Measurements from ENCODE around the gene ZBED6. TPM values are rescaled to one million over a fixed set of nuclear protein-coding genes. Genes with fewer than 3 reads are reported as not detected.
"Not testable (repeated sequence)": the region's sequence is repeated elsewhere in the genome, so short reads cannot be mapped to it uniquely, and the experiment has no call there.

Gene ZBED6
- polyA plus RNA-seq, 1 experiment: 22.7 TPM

DNA sequence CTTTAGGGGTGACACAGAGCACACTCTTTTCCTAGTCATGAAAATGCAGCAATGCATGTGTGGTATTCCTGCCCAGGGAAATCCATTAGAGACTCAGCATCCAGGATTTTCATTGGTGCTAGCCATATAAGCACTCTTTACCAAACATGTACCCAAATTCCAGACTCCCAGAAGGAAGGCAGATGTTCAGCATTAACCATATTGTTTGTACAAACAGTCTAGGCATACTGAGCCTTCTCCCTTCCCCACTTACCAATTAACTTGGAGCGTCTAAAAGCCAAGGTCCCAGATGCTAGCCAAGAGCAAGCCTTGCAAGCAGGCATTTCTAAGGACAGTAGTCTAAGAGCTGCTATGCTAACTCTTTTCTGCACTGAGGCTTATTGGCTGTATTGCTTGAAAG is 27.9 kb downstream of the ZBED6 start:
- no peaks in the 10 kb centered on the region for H3K9me3 ChIP-seq (ENCODE audit: control insufficient read depth, insufficient read depth, low read length)
- no peaks in the 10 kb centered on the region for H3K27me3 ChIP-seq (ENCODE audit: control insufficient read depth, insufficient read depth, low read length)
- no peak for TF ChIP-seq CTCF (IDR thresholded peaks at IDR 0.05; ENCODE audit: low read depth, low read length)
- H3K27ac ChIP-seq (ENCODE audit: low read depth, low read length): no peak overlapping the region
- H3K4me3 ChIP-seq (ENCODE audit: low read depth, low read length): no peak overlapping the region
- DNase-seq (ENCODE audit: low read depth, low spot score): no peak
- ChIA-PET CTCF (no interaction called here), POLR2A (no interaction called here)

- CTCF ChIA-PET: no interaction called here
- no peak overlapping the region for H3K27ac ChIP-seq (ENCODE audit: low read depth, low read length)
- no peak for DNase-seq (ENCODE audit: low read depth, low spot score)
- no peaks in the 10 kb centered on the region for H3K9me3 ChIP-seq (ENCODE audit: control insufficient read depth, insufficient read depth, low read length)
- no peak overlapping the region for H3K4me3 ChIP-seq (ENCODE audit: low read depth, low read length)
- TF ChIP-seq CTCF (IDR thresholded peaks at IDR 0.05; ENCODE audit: low read depth, low read length): no peak
- POLR2A ChIA-PET: interaction anchor here (0.6 kb wide), 1 partner anchor 11 kb away, joined by 7 read pairs; no protein-coding TSS in a partner anchor
- no peaks in the 10 kb centered on the region for H3K27me3 ChIP-seq (ENCODE audit: control insufficient read depth, insufficient read depth, low read length)
Observed at GRCh38 chr1:203826175-203826574, 30.8 kb downstream of the ZBED6 start.

GRCh38 chr1:203828002-203828401 is 32.6 kb downstream of the ZBED6 start:
- no peak for DNase-seq (ENCODE audit: low read depth, low spot score)
- ChIA-PET POLR2A (no interaction called here), CTCF (interaction anchor here (0.6 to 1.2 kb wide), 2 partner anchors 9 kb away, joined by 3 to 5 read pairs; no protein-coding TSS in a partner anchor)
- Histone ChIP-seq H3K4me3 (ENCODE audit: low read depth, low read length) (no peak overlapping the region), H3K27me3 (ENCODE audit: control insufficient read depth, insufficient read depth, low read length) (no peaks in the 10 kb centered on the region), H3K9me3 (ENCODE audit: control insufficient read depth, insufficient read depth, low read length) (no peaks in the 10 kb centered on the region), H3K27ac (ENCODE audit: low read depth, low read length) (no peak overlapping the region)
- no peak for TF ChIP-seq CTCF (IDR thresholded peaks at IDR 0.05; ENCODE audit: low read depth, low read length)

- ChIA-PET POLR2A (no interaction called here), CTCF (no interaction called here)
- no peak for DNase-seq (ENCODE audit: low read depth, low spot score)
- TF ChIP-seq CTCF (IDR thresholded peaks at IDR 0.05; ENCODE audit: low read depth, low read length): no peak
- Histone ChIP-seq H3K4me3 (ENCODE audit: low read depth, low read length) (no peak overlapping the region), H3K27me3 (ENCODE audit: control insufficient read depth, insufficient read depth, low read length) (no peaks in the 10 kb centered on the region), H3K9me3 (ENCODE audit: control insufficient read depth, insufficient read depth, low read length) (no peaks in the 10 kb centered on the region), H3K27ac (ENCODE audit: low read depth, low read length) (no peak overlapping the region)
Observed at GRCh38 chr1:203828503-203828902, 33.1 kb downstream of the ZBED6 start.

DNA sequence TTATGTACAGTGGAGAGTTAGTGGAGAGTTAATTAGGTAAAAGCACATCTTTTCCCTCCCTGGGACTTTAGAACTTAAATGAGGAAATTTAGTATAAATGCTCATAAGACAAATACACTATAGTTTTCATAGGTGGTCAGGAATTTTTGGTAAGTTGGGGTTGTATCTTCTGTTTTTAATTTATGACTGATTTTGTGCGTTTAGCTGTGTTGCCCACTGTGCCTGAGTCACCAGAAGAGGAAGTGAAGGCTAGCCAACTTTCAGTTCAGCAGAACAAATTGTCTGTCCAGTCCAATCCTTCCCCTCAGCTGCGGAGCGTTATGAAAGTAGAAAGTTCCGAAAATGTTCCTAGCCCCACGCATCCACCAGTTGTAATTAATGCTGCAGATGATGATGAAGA is 33.8 kb downstream of the ZBED6 start:
- H3K27me3 ChIP-seq (ENCODE audit: control insufficient read depth, insufficient read depth, low read length); H3K4me3 ChIP-seq (ENCODE audit: low read depth, low read length); CTCF ChIA-PET; H3K27ac ChIP-seq (ENCODE audit: low read depth, low read length); H3K9me3 ChIP-seq (ENCODE audit: control insufficient read depth, insufficient read depth, low read length); POLR2A ChIA-PET; DNase-seq (ENCODE audit: low read depth, low spot score): not testable (repeated sequence)

DNA sequence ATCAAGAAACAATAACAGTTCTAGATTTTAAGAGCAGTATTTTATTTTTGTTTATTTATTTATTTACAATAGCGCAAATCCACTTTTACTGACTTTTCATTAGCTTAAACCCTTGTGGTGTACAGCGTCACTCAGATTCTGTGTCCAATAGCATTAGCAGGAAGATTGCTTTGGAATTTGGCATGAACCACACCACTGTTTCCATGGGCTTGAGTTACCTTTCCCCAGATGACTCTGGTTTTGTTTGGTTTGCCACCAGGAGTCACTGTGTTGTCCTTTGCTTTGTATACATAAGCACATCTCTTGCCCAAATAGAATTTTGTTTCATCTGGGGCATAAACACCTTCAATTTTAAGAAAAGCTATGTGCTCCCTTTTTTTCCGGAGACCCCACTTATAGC is 40.1 kb downstream of the ZBED6 start:
- CTCF ChIA-PET: interaction anchor here (1.1 to 2.0 kb wide), 2 partner anchors 36 to 293 kb away, joined by 3 to 10 read pairs; no protein-coding TSS in a partner anchor
- DNase-seq (ENCODE audit: low read depth, low spot score): no peak
- H3K27me3 ChIP-seq (ENCODE audit: control insufficient read depth, insufficient read depth, low read length): no peaks in the 10 kb centered on the region
- H3K9me3 ChIP-seq (ENCODE audit: control insufficient read depth, insufficient read depth, low read length): no peaks in the 10 kb centered on the region
- no peak overlapping the region for H3K27ac ChIP-seq (ENCODE audit: low read depth, low read length)
- no peak for TF ChIP-seq CTCF (IDR thresholded peaks at IDR 0.05; ENCODE audit: low read depth, low read length)
- POLR2A ChIA-PET: interaction anchor here (0.6 to 0.7 kb wide), 2 partner anchors 84 to 96 kb away, joined by 3 read pairs; no protein-coding TSS in a partner anchor
- no peak overlapping the region for H3K4me3 ChIP-seq (ENCODE audit: low read depth, low read length)
